Esophagus squamous epithelium (tissue), 4 donors: Measurements from ENCODE around the gene LCP1.

Experiments
- POLR2A ChIP-seq, 4 donors: fragments of 450-650 bp; IDR thresholded peaks; one replicate each; pipeline ENCODE4 v1.6.1; 2017; ENCODE audit warnings: antibody characterized with exemption in 4 of 4, mild to moderate bottlenecking in 4 of 4, moderate library complexity in 3 of 4
- TF ChIP-seq, protein P1 (sequence below), 6 experiments: fragments of 450-650 bp in 4 of 6; fragments of 200-600 bp in 2 of 6; sonication (generic) in 2 of 6; IDR thresholded peaks; one replicate each; pipeline ENCODE4 v1.5.1; 2016 to 2019; ENCODE audit warnings: antibody characterized with exemption in 6 of 6, mild to moderate bottlenecking in 4 of 6, moderate library complexity in 4 of 6

DNA sequence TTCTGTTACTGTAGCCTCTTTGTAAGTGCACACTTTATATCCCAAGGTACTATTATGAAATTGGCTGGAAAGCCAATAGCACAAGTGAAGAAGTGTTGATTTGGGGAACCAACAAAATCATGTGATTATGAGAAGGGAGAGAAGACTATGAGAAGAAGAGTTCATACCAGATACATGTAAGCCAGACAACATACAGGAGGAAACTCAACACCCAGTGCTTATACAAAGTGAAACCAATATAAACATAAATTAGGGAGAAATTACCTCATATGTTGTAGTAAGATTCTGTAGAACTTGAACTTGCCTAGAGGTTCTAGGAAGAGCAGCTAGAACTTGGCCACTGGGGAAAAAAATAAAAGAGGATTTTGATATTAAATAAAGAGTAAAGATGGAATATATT is 94.5 kb downstream of the LCP1 start:
- TF ChIP-seq POLR2A (IDR thresholded peaks at IDR 0.05): no peak
- TF ChIP-seq, protein P1, sequence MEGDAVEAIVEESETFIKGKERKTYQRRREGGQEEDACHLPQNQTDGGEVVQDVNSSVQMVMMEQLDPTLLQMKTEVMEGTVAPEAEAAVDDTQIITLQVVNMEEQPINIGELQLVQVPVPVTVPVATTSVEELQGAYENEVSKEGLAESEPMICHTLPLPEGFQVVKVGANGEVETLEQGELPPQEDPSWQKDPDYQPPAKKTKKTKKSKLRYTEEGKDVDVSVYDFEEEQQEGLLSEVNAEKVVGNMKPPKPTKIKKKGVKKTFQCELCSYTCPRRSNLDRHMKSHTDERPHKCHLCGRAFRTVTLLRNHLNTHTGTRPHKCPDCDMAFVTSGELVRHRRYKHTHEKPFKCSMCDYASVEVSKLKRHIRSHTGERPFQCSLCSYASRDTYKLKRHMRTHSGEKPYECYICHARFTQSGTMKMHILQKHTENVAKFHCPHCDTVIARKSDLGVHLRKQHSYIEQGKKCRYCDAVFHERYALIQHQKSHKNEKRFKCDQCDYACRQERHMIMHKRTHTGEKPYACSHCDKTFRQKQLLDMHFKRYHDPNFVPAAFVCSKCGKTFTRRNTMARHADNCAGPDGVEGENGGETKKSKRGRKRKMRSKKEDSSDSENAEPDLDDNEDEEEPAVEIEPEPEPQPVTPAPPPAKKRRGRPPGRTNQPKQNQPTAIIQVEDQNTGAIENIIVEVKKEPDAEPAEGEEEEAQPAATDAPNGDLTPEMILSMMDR (IDR thresholded peaks at IDR 0.05): no peak
